Stimulated activated naive CD8-positive, alpha-beta T cell treated with anti-CD3 and anti-CD28 coated beads, Interleukin-15, Interleukin-2, amounts not matched to agents 100 U/mL and 50 U/mL, for 24 hours (primary cell): Measurements from ENCODE around the gene TBC1D16.
"Not testable (repeated sequence)": the region's sequence is repeated elsewhere in the genome, so short reads cannot be mapped to it uniquely, and the experiment has no call there.

Experiments
- ATAC-seq: fragments of 150-1000 bp; cut with Tn5 transposase; one replicate; pipeline ENCODE4 v1.10.0; 2021
- DNase-seq: peaks from one replicate; pipeline ENCODE4 v3.0.0; 2021

TBC1D16 gene

DNA sequence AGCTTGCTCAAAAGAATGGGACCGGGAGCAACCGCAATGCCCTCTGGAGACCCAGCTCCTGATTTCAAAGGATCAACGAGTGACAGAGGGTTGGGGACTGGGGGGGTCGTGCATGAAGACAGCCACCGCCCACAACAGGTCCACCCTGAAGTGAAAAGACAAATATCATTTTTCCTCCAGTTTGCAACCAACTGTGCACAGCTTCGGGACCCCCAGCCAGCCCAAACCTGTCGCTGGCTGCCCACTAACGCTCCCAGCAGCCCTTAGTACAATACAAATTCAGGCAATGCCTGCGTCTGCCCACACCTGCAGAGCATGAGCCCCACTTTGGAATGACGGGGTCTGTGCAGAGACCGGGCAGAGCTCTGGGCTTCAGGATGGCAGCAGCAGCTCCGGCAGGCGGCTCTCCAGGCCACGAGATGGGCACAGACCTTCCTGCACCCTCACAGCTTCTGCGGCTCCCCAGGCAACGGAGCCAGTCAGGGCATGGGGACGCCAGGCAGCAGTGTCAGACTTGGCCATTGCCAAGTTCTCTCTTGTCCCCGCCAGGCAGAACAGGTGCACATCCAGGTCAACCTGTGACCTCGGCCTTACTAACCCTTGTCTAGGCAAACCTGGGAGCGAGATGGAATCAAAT, 60.1 kb downstream of the TBC1D16 start:
- DNase-seq (no peak), ATAC-seq (no peak)

DNA sequence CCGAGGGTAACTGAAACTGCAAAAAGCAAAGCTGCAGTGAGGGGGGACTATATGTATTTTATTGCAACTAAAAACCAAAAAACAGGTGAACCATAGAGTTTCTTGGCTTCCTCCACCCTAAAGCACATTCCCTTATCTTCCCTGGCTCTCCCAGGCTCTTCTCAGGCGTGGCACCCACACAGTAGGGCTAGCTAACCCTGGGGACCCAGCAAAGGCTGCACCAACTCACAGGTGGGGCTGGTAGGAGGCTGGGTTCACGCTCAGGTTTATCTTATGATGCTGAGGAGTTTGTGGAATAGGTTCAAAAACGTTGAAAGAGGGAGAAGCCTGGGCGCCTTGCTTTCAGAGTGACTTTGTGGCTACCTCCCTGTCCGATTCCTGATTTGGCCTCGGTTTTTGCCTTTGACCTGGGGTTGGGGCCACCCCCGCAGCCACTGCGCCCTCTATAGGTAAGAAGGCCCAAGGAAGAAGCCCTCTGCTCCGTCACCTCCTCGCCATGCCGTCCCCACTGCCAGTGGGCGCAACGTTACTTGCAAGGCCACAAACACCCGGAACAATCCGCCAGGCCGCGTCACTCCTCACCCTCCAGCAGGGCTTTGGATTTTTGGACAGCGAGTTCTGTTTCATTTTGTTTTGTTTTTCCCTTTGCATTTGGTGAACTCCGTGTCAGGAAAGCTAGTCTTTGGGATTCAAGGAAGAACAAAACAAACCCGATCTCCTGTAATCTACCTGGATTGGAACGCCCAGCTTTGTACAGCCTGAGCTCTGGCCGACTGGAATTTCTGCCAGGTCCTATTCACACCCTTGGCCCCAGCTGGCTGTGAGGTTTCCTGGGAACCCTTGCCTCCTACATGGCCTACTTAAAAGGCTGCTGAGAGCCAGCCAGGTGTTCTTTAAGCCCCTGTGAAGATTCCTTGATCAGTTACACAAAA, 60.8 kb downstream of the TBC1D16 start:
- ATAC-seq (no peak), DNase-seq (peak; percentile 19)

DNA sequence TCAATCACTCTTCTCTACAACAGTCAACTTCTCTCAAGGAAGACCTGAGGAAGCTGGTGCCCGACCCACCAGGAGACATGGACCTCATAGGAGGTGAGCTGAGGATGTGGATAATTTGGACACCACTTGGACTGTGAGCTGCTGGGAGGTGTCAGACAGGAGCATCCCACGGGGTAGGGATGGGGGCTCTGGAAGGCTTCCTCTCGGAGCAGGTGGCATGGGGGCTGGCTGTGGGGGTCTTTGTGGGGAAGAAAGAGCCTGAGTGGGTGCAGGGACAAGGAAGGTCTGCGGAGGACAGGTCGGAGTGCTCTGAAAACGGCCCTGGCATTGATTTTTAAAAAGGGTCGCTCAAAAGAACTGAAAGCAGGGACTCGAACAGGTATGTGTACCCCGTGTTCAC, 64.0 kb downstream of the TBC1D16 start:
- no peak for DNase-seq
- no peak for ATAC-seq

DNA sequence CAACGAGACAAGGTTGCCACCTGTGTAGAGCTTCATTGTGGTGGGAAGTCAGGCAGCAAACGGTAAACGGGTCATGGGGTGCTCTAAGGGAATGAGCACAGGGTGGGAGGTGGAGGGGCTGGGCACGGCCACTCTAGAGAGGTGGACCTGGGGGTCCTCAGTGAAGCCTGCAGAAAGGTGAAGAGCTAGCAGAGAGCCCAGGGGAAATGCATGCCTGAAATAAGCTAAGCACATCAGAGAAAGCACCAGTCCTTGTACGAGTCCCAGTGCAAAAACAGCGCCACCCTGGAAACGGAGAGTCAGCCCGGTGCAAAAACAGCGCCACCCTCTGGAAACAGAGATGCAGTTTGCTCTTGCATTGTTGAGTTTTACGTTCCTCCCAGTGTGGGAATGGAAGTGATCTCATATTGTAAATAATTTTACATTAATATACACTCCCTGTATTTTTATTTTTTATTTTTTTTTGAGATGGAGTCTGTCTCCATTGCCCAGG, 65.0 kb downstream of the TBC1D16 start:
- ATAC-seq (peak; percentile 43), DNase-seq (peak; percentile 53)

DNA sequence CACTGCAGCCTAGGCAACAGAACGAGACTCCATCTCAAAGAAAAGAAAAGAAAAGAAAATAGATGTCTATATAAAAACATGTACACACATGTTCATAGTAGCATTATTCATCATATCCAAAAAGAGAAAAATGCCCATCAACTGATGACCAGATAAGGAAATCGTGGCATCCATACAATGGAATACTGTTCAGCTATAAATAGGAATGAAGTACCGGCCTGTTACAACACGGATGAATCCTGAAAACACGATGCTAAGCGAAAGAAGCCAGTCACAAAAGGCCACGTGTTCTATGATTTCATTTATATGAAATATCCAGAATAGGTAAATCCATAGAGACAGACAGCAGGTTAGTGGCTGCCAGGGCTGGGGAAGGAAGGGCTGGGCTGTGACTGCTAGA, 65.8 kb downstream of the TBC1D16 start:
- ATAC-seq (no peak), DNase-seq (no peak)

DNA sequence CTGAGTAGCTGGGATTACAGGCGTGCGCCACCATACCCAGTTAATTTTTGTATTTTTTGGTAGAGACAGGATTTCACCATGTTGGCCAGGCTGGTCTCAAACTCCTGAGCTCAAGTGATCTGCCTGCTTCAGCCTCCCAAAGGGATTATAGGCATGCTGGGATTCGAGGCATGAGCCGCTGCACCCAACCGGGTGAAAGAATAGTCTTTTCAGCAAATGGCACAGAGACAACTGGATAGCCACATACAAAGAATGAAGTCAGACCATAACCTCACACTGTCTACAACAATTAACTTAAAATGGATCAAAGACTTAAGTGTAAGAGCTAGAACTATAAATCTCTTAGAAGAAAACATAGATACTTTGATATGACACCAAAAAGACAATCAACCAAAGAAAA, 67.6 kb downstream of the TBC1D16 start:
- DNase-seq: no peak
- no peak for ATAC-seq

DNA sequence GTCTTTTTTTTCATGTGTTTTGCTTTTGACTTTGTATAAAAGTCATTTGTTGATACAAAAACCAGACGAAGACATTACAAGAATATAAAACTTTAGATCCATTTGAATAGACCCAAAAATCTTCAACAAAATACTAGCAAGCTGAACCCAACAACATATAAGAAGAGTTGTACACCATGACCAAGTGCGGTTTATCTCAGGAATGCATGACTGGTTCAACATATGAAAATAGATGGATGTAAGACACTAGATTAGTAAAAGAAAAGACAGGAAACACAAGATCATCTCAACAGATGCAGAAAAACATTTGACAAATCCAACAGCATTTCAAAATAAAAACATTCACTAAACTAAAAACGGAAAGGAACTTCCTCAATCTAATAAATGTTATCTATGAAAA, 69.0 kb downstream of the TBC1D16 start:
- DNase-seq (no peak), ATAC-seq (no peak)

DNA sequence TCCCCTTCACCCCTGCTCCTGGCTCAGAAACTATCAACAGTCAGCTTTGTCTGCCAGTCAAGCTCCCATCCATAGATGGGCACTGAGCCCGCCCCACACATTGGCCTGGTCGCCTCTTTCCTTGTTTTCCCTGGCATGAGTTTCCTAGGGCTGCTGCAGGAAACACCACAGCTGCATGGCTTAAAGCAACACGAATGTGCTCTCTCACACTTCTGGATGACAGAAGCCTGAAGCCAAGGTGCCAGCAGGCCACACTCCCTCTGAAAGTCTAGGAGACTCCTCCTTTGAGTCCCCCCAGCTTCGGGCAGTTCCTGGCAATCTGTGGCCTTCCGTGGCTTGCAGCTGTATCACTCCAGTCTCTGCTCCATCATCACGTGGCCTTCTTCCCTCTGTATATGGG, 69.9 kb downstream of the TBC1D16 start:
- DNase-seq (no peak), ATAC-seq (no peak)

DNA sequence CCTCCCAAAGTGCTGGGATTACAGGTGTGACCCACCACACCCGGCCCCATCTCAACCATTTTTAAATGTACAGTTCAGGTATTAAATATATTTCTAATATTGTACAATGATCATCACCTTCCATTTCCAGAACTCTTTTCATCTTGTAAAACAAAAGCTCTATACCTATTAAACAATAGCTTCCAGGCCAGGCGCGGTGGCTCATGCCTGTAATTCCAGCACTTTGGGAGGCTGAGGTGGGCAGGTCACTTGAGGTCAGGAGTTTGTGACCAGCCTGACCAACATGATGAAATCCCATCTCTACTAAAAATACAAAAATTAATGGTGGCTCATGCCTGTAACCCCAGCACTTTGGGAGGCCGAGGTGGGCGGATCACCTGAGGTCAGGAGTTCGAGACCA, 73.2 kb downstream of the TBC1D16 start:
- not testable (repeated sequence) for ATAC-seq, DNase-seq

DNA sequence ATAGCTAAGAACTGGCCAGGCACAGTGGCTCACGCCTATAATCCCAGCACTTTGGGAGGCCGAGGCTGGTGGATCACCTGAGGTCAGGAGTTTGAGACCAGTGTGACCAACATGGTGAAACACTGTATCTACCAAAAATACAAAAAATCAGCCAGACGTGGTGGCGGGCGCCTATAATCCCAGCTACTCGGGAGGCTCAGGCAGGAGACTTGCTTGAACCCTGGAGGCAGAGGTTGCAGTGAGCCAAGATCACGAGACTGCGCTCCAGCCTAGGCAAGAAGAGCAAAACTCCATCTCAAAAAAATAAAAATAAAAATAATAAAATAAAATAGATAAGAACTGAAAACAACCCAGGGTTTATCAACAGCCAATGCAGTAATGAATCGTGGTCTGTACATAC, 74.1 kb downstream of the TBC1D16 start:
- not testable (repeated sequence) for DNase-seq, ATAC-seq

DNA sequence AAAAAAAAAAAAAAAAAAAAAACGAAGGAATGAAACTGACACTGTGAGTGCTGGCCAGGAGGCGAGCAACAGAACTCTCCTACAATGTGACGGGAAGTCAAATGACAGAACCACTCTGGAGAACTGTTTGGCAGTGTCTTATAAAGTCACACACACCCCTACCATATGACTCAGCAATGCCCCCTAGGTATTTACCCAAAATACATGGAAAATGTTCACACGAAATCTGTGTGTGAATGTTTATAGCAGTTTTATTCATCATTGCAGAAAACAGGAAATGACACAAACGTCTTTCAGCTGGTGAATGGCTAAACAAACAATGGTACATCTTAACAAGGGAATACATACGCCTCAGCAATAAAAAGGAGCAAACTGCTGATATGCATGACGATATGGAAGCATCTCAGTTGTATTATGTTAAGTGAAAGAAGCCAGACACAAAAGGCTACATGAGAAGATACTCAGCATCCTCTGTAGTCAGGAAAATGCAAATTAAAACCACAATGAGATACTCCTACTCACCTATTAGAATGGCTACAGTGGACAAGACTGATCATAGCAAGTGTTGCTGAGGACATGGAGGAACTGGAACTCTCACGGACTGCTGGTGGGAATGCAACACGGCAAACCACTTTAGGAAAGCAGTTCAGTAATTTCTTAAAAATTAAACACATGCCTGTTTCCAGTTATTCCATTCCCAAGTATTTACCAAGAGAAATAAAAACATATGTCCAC, 74.7 kb downstream of the TBC1D16 start:
- ATAC-seq: no peak
- no peak for DNase-seq

DNA sequence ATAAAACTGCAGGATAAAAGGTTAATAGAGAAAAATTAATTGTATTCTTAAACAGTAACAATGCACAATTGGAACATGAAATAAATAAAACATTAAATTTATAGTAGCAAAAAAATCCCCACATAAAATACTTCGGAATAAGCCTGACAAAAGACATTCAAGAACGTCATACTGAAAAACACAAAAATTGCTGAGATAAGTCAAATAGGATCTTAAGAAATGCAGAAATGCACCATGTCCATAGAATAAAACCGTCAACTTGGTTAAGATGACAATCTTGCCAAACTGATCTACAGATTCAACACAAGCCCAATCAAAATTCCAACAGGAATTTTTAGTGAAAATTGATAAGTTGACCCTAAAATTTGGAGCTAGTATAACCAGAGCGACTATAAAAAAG, 76.6 kb downstream of the TBC1D16 start:
- DNase-seq (no peak), ATAC-seq (no peak)

DNA sequence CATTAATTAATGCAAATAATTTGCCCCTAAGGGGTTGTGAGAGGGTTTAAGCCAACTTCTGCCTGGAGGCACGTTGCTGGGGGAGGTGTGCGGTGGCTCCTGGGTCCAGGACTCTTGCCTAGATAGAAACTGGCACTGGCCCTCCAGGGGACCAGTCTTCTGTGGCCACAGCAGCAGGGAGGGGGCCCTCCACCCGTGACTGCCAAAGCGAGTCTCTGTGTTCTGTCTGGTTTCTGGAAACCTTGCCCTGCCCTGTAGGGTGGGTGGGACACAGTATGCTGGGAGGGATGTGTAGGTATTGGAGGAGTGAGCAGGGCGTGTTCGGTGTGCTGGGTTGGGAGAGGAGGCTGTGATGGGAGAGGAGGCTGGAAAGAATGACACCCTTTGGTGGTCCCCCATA, 78.8 kb downstream of the TBC1D16 start:
- DNase-seq (no peak), ATAC-seq (no peak)

DNA sequence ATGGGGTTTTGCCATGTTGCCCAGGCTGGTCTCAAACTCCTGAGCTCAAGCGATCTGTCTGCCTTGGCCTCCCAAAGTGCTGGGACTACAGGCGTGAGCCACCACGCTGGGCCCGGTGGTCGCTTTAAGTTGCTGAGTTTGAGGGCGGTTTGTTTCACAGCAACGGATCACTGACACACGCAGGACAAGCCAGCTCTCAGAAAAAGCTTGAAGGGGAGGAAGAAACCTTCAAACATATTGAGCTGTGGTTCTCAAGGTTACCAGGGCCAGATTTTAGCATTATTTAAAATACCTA, 79.3 kb downstream of the TBC1D16 start:
- ATAC-seq, DNase-seq: not testable (repeated sequence)

DNA sequence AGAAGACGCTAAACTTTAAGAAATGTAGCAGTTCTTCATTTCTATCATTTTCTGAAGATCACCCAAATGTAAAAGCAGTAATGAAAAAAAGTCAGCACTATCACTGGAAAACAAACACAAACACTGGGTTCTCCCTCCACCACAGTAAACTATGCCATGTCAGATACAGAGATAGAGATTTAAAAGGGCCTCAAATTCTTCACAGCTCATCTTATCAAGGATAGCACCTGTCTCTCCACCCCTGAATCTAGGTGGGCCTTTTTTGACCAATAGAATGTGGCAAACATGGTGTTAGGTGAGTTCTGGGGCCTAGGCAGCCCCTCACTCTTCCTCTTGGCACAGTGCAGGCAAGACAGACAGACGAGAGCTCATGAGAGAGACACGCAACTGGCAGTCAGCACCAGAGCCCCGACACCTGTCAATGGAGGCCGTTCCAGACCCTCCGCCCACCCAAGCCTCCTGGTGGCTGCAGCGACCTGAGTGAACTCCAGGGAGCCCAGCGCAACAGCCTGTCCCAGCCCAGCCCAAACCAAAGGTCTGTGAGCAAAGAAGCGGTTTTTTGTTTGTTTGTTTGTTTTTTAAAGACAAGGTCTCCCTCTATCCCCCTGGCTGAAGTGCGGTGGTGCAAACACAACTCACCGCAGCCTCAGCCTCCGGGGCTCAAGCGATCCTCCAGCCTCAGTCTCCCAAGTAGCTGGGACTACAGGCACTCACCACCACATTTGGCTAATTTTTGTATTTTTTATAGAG, 79.8 kb downstream of the TBC1D16 start:
- DNase-seq (no peak), ATAC-seq (no peak)

DNA sequence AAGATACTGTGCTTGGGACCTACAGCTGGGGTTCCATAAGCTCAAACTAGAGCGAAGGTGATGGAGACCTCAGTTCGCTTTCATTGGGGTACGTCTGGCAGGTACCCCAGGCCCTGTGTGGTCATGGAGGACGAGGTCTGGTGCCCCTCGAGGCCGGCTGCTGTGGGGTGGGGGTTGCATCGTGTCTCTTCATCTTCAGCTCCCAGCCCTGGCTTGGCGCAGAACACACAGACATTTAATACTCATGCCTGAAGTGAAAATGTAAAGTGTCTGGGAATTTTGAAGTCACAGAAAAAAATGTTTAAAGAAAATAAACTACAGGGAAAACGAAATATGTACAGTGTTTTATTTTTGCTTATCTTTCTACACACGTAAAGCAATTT, 80.5 kb downstream of the TBC1D16 start:
- ATAC-seq: no peak
- DNase-seq: no peak

DNA sequence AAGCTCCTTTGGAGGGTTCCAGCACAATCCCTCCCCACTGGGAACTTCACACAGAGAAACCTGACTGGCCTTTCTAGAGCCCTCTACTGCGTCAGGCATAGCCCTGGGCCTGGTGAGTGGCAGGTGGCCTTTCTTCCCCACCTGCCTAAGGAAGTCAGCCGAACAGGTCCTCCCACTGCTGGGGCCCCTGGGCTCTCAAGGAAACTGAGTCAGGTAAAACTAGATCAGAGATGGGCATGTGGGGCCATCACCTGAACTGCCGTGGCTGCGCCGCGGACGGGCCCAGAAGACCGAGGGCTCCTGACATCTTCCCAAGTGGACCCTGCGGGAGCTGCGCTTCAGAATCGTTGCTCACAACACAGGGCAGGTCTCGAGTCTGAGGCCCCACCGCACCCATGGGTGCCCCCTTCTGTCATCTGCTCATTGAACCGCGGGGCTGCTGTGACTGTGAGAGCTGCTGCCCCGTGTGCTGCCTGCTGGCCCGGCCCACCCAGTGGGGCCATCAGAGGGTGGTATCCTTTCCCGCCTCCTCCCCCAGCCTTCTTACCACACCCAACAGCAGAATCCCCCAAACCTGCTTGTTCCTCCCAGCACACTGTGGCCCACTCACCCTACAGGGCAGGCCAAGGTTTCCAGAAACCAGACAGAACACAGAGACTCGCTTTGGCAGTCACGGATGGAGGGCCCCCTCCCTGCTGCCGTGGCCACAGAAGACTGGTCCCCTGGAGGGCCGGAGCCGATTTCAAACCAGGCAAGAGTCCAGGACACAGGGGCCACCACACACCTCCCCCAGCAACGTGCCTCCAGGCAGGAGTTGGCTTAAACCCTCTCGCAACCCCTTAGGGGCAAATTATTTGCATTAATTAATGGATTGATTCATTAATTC, 81.1 kb downstream of the TBC1D16 start:
- no peak for DNase-seq
- no peak for ATAC-seq

DNA sequence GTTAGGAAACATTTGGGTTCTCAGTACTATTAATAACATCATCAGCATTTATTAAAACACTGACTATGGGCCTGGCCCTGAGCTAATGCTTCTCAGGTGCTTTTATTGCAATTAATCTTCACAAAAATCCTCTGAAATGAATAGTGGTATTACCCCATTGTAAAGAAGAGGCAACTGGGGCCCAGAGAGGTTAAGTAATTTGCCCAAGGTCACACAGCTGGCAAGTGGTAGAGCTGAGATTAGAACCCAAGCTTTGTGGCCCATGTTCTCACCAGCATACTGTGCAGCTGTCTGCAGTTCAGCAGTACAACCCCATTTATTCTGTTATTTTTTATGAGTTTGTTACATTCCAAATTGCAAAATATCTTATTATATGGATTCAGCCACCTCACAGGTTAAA, 82.3 kb downstream of the TBC1D16 start:
- ATAC-seq: no peak
- no peak for DNase-seq

DNA sequence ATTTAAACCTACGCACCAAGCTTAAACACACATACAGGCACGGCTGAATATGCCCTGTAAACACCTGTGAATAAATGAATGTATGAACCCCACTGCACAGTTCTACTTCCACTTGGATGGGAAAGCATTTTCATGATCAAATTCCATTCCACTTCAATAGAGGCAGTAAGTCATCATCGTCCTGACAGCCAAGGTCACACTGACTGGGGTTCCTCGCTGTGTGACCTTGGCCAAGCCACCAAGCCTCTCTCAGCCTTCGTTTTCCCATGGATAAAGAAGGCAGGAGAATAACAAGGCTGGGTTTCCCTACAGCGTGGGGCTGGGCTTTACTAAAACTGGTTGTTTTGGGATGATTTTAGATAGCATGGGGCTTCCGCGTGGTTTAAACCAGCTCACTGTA, 82.8 kb downstream of the TBC1D16 start:
- ATAC-seq: no peak
- no peak for DNase-seq

DNA sequence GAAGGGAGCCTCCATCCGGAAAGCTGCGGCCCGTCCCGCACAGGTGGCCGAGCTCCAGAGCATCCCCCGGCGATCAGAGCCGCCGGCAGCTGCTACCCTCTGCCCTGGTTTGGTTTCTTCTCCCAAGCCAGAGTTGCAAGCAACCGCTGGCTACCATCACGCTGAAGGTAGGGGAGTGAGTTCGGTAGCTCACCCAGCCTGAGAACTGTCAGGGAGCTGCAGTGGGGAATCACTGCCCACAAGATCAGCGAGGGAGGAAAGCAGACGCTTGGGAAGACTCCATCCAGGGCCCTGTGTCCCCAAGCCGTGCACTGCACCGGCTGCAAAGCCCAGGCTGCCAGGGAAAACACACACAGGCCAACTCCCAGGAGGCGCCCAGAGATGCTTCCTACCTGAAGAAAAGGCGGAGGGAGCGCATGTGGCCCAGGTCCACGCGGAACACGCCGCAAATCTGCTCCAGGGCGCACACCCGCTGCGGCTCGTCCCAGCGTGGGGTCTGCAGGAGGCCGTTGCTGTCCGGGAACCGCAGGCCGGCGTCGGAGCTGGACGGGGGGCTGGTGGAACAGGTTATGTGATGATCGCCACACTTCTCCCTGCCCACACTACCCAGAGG, 83.3 kb downstream of the TBC1D16 start:
- no peak for DNase-seq
- no peak for ATAC-seq
